Measurements from ENCODE around the gene SDK1. TPM values are rescaled to one million over a fixed set of nuclear protein-coding genes. Genes with fewer than 3 reads are reported as not detected.

The SDK1 gene
- total and polyA plus RNA-seq, 4 donors, result 0.12 to 0.47 (median 0.36) TPM

- WGBS, result 81% methylated on average over 1 of the region's 1 CpG
- Histone ChIP-seq H3K4me1 (ENCODE audit: control insufficient read depth in 4 of 4, insufficient read depth in 4 of 4, low read length in 3 of 4) (no peaks in the 10 kb centered on the region), H3K27me3 (ENCODE audit: control insufficient read depth in 4 of 4, insufficient read depth in 4 of 4, low read length in 3 of 4) (no peaks in the 10 kb centered on the region), H3K27ac (ENCODE audit: low read depth in 1 of 2, low read length in 2 of 2) (no peak overlapping the region), H3K9me3 (ENCODE audit: control insufficient read depth in 4 of 4, low read length in 3 of 4) (peaks cover 0 to 2% (median 0%) of the 10 kb centered on the region in 4 donors), H3K36me3 (ENCODE audit: control insufficient read depth in 4 of 4, insufficient read depth in 3 of 4, low read depth in 1 of 4, low read length in 3 of 4) (no peaks in the 10 kb centered on the region), H3K9ac (ENCODE audit: low read depth in 1 of 2, low read length in 2 of 2) (no peak overlapping the region), H3K4me3 (ENCODE audit: low read depth in 1 of 3, low read length in 3 of 3) (no peak overlapping the region)
- no peak for TF ChIP-seq ZBTB33 (IDR thresholded peaks at IDR 0.05)
- TF ChIP-seq, protein P1, sequence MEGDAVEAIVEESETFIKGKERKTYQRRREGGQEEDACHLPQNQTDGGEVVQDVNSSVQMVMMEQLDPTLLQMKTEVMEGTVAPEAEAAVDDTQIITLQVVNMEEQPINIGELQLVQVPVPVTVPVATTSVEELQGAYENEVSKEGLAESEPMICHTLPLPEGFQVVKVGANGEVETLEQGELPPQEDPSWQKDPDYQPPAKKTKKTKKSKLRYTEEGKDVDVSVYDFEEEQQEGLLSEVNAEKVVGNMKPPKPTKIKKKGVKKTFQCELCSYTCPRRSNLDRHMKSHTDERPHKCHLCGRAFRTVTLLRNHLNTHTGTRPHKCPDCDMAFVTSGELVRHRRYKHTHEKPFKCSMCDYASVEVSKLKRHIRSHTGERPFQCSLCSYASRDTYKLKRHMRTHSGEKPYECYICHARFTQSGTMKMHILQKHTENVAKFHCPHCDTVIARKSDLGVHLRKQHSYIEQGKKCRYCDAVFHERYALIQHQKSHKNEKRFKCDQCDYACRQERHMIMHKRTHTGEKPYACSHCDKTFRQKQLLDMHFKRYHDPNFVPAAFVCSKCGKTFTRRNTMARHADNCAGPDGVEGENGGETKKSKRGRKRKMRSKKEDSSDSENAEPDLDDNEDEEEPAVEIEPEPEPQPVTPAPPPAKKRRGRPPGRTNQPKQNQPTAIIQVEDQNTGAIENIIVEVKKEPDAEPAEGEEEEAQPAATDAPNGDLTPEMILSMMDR (IDR thresholded peaks at IDR 0.05; ENCODE audit: low read depth, low read length, missing input control), result no peak
- TF ChIP-seq HNF4A (conservative IDR thresholded peaks at IDR 0.05), result no peak
- no peak for TF ChIP-seq MAX (IDR thresholded peaks at IDR 0.05)
- TF ChIP-seq, protein P2, sequence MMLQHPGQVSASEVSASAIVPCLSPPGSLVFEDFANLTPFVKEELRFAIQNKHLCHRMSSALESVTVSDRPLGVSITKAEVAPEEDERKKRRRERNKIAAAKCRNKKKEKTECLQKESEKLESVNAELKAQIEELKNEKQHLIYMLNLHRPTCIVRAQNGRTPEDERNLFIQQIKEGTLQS (IDR thresholded peaks at IDR 0.05), result no peak
- no peak for TF ChIP-seq GABPA (IDR thresholded peaks at IDR 0.05 in 1 of 2, conservative IDR thresholded peaks at IDR 0.05 in 1 of 2)
- TF ChIP-seq HNF4G (IDR thresholded peaks at IDR 0.05), result no peak
- TF ChIP-seq REST (IDR thresholded peaks at IDR 0.05), result no peak
- no peak for TF ChIP-seq FOXA2 (IDR thresholded peaks at IDR 0.05)
- TF ChIP-seq RXRA (IDR thresholded peaks at IDR 0.05), result no peak
- no peak for DNase-seq (ENCODE audit: low spot score)
Measured at GRCh38 chr7:3710122-3710521, 409.1 kb downstream of the SDK1 start.

- 45% methylated on average over 5 of the region's 5 CpGs for WGBS
- Histone ChIP-seq H3K4me1 (ENCODE audit: control insufficient read depth in 4 of 4, insufficient read depth in 4 of 4, low read length in 3 of 4) (no peaks in the 10 kb centered on the region), H3K9me3 (ENCODE audit: control insufficient read depth in 4 of 4, low read length in 3 of 4) (peaks cover 0 to 2% (median 0%) of the 10 kb centered on the region in 4 donors), H3K9ac (ENCODE audit: low read depth in 1 of 2, low read length in 2 of 2) (no peak overlapping the region), H3K36me3 (ENCODE audit: control insufficient read depth in 4 of 4, insufficient read depth in 3 of 4, low read depth in 1 of 4, low read length in 3 of 4) (no peaks in the 10 kb centered on the region), H3K27ac (ENCODE audit: low read depth in 1 of 2, low read length in 2 of 2) (no peak overlapping the region), H3K4me3 (ENCODE audit: low read depth in 1 of 3, low read length in 3 of 3) (no peak overlapping the region), H3K27me3 (ENCODE audit: control insufficient read depth in 4 of 4, insufficient read depth in 4 of 4, low read length in 3 of 4) (no peaks in the 10 kb centered on the region)
- no peak for DNase-seq (ENCODE audit: low spot score)
- TF ChIP-seq EGR1 (IDR thresholded peaks at IDR 0.05; ENCODE audit: low read depth in 2 of 2) (no peak), FOXA2 (IDR thresholded peaks at IDR 0.05) (no peak), RAD21 (IDR thresholded peaks at IDR 0.05) (no peak), REST (IDR thresholded peaks at IDR 0.05) (no peak), TAF1 (conservative IDR thresholded peaks at IDR 0.05) (no peak), JUND (IDR thresholded peaks at IDR 0.05) (no peak), MAX (IDR thresholded peaks at IDR 0.05) (no peak)
- TF ChIP-seq, protein P1 (IDR thresholded peaks at IDR 0.05; ENCODE audit: low read depth, low read length, missing input control), result no peak
Measured at GRCh38 chr7:3710531-3710930, 409.5 kb downstream of the SDK1 start.

Data from liver (tissue), 9 donors.